ENCODE measurements around the gene GAGE1.
"Not testable (repeated sequence)": the region's sequence is repeated elsewhere in the genome, so short reads cannot be mapped to it uniquely, and the experiment has no call there.

GAGE1 gene

DNA sequence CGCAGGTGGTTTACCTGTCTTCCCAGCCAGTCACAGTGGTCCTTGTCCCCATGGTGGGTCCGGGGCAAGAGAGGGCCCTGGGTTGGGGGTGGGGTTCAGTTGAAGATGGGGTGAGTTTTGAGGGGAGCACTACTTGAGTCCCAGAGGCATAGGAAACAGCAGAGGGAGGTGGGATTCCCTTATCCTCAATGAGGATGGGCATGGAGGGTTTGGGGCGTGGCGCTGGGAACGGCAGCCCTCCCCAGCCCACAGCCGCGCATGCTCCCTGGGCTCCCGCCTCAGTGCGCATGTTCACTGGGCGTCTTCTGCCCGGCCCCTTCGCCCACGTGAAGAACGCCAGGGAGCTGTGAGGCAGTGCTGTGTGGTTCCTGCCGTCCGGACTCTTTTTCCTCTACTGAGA, at the start of gene GAGE1:
GAGE1 (plus strand) TSS at position 301 of the 400 bp plus-strand sequence. CDS start 1,155 bp downstream, outside the sequence.
- DNase-seq (ENCODE audit: low spot score) = not testable (repeated sequence)

DNA sequence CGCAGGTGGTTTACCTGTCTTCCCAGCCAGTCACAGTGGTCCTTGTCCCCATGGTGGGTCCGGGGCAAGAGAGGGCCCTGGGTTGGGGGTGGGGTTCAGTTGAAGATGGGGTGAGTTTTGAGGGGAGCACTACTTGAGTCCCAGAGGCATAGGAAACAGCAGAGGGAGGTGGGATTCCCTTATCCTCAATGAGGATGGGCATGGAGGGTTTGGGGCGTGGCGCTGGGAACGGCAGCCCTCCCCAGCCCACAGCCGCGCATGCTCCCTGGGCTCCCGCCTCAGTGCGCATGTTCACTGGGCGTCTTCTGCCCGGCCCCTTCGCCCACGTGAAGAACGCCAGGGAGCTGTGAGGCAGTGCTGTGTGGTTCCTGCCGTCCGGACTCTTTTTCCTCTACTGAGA, 47.8 kb upstream of the GAGE1 start, which contains the start of gene GAGE12E:
GAGE12E (plus strand) TSS at position 301 of the 400 bp plus-strand sequence. CDS start 1,155 bp downstream, outside the sequence.
- not testable (repeated sequence) for DNase-seq (ENCODE audit: low spot score)

GRCh38 chrX:49560542-49560941, 38.3 kb upstream of the GAGE1 start, which contains the start of gene GAGE12F:
TSS of gene GAGE12F (plus strand) at chrX:49560842. CDS start at chrX:49561997, 1,155 bp downstream.
- DNase-seq (ENCODE audit: low spot score) = not testable (repeated sequence)

DNA sequence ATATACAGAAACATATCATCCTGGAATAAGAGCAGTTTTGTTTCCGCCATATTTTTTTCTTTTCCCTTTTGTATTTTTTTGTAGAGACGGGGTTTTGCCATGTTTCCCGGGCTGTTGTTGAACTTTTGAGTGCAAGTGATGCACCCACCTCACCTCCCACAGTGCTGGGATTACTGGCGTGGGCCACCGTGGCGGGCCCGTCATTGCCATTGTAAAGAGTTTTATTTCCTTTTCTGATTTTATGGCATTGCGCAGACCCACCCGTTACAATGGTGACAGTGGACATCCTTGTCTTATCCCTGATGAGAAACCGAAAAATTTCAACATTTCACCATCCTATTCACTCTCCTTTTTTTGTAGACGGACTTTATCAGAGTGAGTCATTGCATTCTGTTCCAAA, 30.1 kb upstream of the GAGE1 start:
- not testable (repeated sequence) for DNase-seq (ENCODE audit: low spot score)

GRCh38 chrX:49569152-49569551, 29.7 kb upstream of the GAGE1 start:
- not testable (repeated sequence) for DNase-seq (ENCODE audit: low spot score)

GRCh38 chrX:49570100-49570499, 28.7 kb upstream of the GAGE1 start, which contains the start of gene GAGE12G:
TSS of gene GAGE12G (plus strand) at chrX:49570400. CDS start at chrX:49571555, 1,155 bp downstream.
- DNase-seq (ENCODE audit: low spot score) = not testable (repeated sequence)

- not testable (repeated sequence) for DNase-seq (ENCODE audit: low spot score)
These were observed 19.2 kb upstream of the GAGE1 start, which contains the start of gene GAGE12H for GRCh38 chrX:49579649-49580048. TSS of gene GAGE12H (plus strand) at chrX:49579949. CDS start at chrX:49581104, 1,155 bp downstream.

DNA sequence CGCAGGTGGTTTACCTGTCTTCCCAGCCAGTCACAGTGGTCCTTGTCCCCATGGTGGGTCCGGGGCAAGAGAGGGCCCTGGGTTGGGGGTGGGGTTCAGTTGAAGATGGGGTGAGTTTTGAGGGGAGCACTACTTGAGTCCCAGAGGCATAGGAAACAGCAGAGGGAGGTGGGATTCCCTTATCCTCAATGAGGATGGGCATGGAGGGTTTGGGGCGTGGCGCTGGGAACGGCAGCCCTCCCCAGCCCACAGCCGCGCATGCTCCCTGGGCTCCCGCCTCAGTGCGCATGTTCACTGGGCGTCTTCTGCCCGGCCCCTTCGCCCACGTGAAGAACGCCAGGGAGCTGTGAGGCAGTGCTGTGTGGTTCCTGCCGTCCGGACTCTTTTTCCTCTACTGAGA, 9.6 kb upstream of the GAGE1 start, which contains the start of gene GAGE2A:
GAGE2A (plus strand) TSS at position 301 of the 400 bp plus-strand sequence. CDS start 1,155 bp downstream, outside the sequence.
- DNase-seq (ENCODE audit: low spot score) = not testable (repeated sequence)

GRCh38 chrX:49589769-49590478, 8.9 kb upstream of the GAGE1 start:
- not testable (repeated sequence) for DNase-seq (ENCODE audit: low spot score)

DNA sequence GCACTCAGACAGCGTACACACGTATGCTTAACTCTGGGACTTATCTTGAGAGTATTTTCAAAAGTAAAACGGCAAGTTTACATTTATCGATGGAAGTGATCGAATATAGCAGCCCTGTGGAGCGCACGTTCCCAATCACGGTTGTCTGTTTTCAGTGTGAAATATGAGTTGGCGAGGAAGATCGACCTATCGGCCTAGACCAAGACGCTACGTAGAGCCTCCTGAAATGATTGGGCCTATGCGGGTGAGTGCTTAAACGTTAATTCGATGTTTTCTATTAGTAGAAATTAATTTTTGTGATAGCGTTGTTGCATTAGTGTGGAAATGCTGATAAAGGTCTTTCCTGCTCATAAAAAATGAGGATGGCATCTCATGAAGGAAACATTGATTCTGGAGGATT, 8.3 kb upstream of the GAGE1 start:
- not testable (repeated sequence) for DNase-seq (ENCODE audit: low spot score)

GRCh38 chrX:49610718-49611310, 12.0 kb downstream of the GAGE1 start:
- DNase-seq (ENCODE audit: low spot score) = no peak

GRCh38 chrX:49618574-49618973, 19.8 kb downstream of the GAGE1 start:
- no peak for DNase-seq (ENCODE audit: low spot score)

DNA sequence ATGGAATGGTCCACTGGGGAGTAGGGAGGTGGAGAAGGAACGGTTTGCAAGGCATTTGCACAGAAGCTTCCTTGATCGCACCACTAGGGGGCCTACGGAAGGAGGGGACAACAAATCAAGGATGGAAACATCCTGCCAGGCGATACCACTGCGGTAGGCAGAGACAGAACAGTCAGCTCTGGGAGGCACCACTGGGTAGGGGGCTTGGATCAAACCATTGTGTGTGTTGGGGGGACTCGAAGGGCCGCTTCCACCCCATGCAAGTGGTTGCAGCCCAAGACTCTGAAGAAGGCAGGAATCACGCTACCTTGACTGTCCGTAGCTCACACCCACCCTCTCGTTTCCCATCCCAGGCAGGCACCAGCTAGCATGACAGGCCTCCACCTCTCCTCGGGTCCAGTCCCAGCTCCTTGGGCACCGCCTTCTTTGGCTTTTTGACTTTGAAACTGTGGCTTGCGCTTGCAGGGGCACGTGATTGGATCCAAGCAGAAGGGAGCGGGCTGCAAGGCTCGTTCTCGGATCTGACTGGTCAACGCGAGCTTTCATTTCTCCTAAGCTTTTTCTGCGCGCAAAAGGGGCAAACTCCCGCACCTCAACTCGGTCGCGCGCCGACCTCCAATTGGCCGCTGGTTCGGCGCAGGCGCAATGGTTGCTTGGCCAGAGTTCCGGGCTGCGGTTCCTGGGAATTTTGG, 28.4 kb downstream of the GAGE1 start:
- no peak for DNase-seq (ENCODE audit: low spot score)

DNA sequence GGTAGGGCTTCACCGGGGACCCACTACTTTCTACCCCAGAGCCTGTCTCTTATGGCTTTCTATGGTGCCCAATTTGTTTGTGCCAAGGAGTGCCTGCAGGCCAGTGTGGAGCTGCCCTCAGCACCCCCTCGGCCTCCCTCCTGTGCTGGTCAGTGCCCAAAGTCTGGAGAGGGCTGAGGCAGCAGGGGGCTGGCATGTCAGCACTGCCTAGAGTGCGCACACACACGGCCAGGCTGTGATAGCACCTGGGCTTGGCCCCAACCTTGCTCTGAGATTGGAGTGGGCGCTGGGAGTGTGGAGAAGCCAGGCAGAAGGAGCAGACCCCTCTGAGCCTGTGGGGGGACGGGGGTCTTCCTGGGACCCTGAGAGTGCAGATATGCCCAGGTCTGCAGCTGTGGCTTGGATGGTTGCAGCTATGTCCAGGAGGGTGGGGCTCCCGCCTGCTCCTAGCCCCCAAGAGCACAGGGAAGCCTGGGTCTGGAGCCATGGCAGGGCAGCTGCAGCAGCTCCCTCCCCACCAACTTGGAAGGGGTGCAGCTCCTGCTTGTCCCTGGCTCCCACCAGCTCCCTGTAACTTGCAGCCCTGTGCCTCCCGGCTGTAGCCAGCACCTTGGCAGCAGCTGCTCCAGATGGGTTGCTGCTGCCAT, 46.3 kb downstream of the GAGE1 start:
- no peak for DNase-seq (ENCODE audit: low spot score)

- no peak for DNase-seq (ENCODE audit: low spot score)
These were observed 57.7 kb downstream of the GAGE1 start for GRCh38 chrX:49656533-49656932.

Data from putamen (tissue), 1 donor.